ENCODE data around the gene DUOX1.

The DUOX1 gene

GRCh38 chr15:45144775-45145174 lies 15.0 kb downstream of the DUOX1 start:
- no peak for DNase-seq

GRCh38 chr15:45146405-45146804 lies 16.6 kb downstream of the DUOX1 start:
- no peak for DNase-seq

GRCh38 chr15:45147606-45148005 lies 17.8 kb downstream of the DUOX1 start:
- no peak for DNase-seq

- DNase-seq = no peak
Measured at GRCh38 chr15:45148076-45149059, 18.6 kb downstream of the DUOX1 start.

GRCh38 chr15:45149060-45149459 lies 19.3 kb downstream of the DUOX1 start:
- DNase-seq = no peak

- no peak for DNase-seq
Measured at GRCh38 chr15:45150481-45150880, 20.7 kb downstream of the DUOX1 start.

GRCh38 chr15:45150997-45151396 lies 21.2 kb downstream of the DUOX1 start:
- DNase-seq = no peak

GRCh38 chr15:45151998-45152828 lies 22.4 kb downstream of the DUOX1 start:
- DNase-seq = no peak

GRCh38 chr15:45155739-45156138 lies 25.9 kb downstream of the DUOX1 start:
- DNase-seq = no peak

- DNase-seq = no peak
Measured at GRCh38 chr15:45156744-45157455, 27.1 kb downstream of the DUOX1 start.

- DNase-seq = no peak
Measured at GRCh38 chr15:45157974-45158373, 28.2 kb downstream of the DUOX1 start.

- no peak for DNase-seq
Measured at GRCh38 chr15:45161666-45162065, 31.9 kb downstream of the DUOX1 start.

GRCh38 chr15:45162771-45163507 lies 33.1 kb downstream of the DUOX1 start:
- DNase-seq = peak in 2 of 4 experiments; percentile 21 to 56

GRCh38 chr15:45163508-45163856 lies 33.7 kb downstream of the DUOX1 start:
- DNase-seq = no peak

- no peak for DNase-seq
Measured at GRCh38 chr15:45164914-45165313, 35.1 kb downstream of the DUOX1 start.

GRCh38 chr15:45165536-45165935 lies 35.7 kb downstream of the DUOX1 start:
- no peak for DNase-seq

- DNase-seq = peak; percentile 37 to 72 (median 55)
Measured at GRCh38 chr15:45166834-45167630, 37.2 kb downstream of the DUOX1 start.

GRCh38 chr15:45167631-45168205 lies 37.9 kb downstream of the DUOX1 start:
- DNase-seq = no peak

- no peak for DNase-seq
Measured at GRCh38 chr15:45168286-45168685, 38.5 kb downstream of the DUOX1 start.

- DNase-seq = no peak
Measured at GRCh38 chr15:45168751-45169551, 39.2 kb downstream of the DUOX1 start.

Measured in activated naive CD4-positive, alpha-beta T cell (primary cell).